NCI-H510A treated with DMSO at 0.1 percent for 48 hours (cell line): ENCODE results near the gene SPATC1L.

Experiments used
- DNase-seq: peaks from one replicate; lab custom pipeline; 2025; lab: John Stamatoyannopoulos, UW

SPATC1L gene

GRCh38 chr21:46120301-46121285 lies 63.7 kb downstream of the SPATC1L start:
- no peak for DNase-seq

DNA sequence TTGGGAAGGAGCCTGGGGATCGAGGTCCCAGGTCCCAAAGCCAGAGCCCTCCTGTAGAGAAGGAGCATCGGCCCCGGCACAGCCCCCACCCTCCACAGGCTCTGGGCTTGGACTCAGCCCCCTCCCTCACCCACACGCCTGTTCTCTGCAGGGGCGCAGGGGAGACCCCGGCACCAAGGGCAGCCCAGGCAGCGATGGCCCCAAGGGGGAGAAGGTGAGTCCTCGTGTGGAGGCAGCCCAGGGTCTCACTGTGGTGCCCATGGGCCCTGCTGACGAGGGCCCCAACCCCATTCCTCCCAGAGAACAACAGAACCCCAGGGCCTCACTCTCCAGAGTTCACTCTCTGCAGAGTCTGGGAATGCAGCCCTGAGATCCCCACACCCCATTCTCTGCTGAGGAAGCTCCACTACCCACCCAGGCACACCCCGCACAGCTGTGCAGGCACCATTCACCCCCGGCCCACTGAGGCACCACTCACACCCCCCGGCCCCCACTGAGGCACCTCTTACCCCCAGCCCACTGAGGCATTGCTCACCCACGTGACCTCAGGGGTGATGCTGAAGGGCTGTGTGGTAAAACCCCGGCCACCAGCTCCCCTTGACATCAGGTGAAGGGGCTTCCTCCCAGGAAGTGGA lies 64.5 kb downstream of the SPATC1L start:
- no peak for DNase-seq

DNA sequence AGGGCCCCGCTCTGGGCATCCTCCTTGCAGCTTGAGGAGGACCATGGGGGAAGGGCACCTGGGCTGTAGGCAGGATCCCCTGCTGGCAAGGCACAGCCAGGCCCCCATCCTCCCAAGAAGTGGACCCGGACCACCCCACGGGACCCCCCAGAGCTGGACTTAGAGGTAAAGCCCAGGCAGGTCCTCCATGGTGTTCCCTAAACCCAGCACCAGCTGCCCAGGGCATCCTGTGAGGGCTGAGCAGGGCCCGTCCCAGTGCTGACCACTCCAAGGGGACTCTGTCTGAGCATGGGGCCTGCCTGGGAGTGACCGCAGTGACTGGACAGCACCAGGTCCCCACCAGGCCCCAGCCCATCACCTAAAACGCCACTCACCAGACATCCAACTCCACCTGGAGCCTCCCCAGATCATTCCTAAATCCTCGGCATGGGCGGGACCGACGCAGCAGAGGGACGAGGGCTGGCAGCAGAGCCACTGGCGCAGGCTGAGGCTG lies 65.1 kb downstream of the SPATC1L start:
- no peak for DNase-seq

GRCh38 chr21:46118316-46119143 lies 65.7 kb downstream of the SPATC1L start:
- DNase-seq = no peak

DNA sequence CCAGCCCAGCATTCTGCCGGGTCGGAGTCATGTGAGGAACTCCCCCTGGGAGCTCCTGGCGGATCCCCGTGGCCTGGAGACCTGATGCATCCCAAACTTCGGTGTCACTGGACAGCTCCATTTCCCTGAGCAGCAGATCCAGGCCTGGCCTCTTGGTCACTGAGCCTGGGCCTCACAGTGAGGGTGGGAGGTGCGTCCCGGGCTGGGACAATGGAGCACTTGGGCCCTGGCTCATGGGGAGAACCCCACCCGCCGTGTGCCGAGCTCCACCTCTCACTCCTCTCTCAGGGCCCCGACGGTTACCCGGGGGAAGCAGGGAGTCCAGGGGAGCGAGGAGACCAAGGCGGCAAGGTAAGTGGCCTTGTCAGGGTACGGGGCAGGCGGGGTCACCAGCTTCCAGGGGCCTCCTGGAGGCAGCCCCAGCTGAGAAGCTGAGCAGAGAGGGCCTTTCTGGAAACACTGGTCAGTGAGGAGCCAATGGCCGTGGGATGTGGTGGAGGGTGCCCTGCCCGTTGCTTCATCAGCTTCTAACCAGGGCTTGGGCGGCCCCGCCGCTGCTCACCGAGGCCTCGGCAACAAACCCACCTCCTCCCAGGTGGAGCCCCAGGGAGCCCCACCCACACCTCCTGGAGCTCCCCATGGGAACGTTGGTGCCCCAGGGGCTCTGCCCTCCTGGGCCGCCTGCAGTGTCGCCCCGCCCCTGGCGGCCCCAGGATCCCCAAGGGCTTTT lies 66.5 kb downstream of the SPATC1L start:
- no peak for DNase-seq

- no peak for DNase-seq
These were observed 67.3 kb downstream of the SPATC1L start for GRCh38 chr21:46116776-46117585.

DNA sequence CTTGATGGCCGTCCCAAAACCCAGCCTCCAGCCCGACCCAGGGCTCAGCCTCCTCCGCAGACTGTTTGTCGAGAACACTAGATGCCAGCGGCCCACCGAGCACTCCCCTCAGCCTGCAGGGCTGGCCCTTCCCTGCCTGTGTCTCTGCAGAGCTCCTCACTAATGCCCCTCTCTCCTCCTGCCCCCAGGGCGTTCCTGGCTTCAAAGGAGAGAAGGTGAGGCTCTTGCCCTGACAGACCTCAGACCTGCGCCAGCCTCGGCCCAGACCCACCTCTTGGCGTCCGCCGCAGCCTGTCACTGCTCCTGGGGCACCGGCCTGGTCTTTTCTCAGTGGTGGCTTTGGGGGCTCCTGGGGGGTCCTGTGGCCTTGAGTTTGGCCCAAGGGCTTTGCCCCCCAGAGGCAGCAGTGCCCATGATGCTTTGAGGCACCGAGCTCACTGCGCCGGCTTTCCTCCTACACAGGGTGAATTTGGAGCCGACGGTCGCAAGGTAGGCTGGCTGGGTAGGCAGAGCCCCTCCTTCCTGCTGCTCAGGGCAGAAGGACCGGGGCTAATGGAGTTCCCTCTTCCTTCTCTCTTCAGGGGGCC lies 68.0 kb downstream of the SPATC1L start:
- no peak for DNase-seq

- DNase-seq = no peak
These were observed 68.6 kb downstream of the SPATC1L start for GRCh38 chr21:46115441-46116188.

DNA sequence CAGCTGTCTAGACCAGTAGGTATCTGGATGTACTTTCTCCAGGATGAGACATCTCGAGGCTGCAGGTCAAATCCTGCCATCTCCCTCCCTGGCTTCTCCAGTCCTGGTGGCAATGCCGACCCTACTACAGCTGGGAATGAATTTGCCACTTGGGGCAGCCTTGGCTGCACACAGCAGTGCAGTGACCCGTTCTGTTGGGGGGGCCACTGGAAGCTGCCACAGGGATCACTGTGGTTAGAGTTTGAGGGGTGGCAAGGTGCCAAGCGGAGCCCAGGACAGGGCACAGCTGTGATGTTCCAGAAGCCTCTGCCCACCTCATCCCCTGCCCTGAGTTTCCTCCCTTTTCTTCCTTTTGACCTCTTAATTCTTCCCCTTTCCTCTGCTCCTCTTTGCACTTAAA lies 69.3 kb downstream of the SPATC1L start:
- DNase-seq = no peak

DNA sequence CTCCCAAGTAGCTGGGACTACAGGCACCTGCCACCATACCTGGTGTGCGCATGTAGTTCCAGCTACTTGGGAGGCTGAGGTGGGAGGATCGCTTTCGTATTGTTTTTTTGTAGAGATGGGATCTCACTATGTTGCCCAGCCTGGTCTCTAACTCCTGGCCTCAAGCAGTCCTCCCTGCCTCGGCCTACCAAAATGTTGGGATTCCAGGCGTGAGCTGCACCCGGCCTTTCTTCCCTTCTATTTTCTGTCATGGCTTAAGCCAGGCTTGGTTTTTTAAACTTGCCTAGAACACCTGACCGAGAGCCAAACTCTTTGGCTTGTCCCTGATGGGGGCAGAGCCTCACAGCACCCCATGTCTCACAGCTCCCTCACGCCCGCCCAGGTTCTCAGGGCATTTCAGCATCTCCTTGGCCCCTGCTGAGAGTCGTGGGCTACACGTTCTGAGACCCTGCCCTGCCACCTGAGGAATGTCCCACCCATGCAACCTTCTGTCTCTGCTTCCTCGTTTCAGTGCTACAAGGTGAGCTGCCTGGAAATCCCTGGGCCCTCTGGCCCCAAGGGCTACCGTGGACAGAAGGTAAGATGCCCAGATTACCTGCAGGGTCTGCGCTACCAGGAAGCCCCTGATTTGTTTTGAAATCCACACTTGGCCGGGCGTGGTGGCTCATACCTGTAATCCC lies 70.6 kb downstream of the SPATC1L start:
- no peak for DNase-seq

- DNase-seq = no peak
These were observed 71.5 kb downstream of the SPATC1L start for GRCh38 chr21:46112725-46113215.

DNA sequence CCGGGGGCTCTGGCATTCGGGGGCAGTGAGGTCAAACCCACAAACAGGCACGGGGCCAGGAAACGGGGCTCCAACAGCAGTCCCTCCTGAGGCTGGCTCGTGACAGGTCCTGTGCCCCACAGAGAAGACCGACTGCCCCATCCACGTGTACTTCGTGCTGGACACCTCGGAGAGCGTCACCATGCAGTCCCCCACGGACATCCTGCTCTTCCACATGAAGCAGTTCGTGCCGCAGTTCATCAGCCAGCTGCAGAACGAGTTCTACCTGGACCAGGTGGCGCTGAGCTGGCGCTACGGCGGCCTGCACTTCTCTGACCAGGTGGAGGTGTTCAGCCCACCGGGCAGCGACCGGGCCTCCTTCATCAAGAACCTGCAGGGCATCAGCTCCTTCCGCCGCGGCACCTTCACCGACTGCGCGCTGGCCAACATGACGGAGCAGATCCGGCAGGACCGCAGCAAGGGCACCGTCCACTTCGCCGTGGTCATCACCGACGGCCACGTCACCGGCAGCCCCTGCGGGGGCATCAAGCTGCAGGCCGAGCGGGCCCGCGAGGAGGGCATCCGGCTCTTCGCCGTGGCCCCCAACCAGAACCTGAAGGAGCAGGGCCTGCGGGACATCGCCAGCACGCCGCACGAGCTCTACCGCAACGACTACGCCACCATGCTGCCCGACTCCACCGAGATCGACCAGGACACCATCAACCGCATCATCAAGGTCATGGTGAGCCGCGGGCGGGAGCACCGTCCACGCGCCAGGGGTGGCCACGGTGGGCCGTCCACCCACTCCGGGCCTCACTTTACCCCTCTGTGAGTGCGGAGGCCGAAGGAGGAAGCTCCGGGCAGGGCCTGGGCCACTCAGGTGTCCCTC lies 72.2 kb downstream of the SPATC1L start:
- DNase-seq = no peak

DNA sequence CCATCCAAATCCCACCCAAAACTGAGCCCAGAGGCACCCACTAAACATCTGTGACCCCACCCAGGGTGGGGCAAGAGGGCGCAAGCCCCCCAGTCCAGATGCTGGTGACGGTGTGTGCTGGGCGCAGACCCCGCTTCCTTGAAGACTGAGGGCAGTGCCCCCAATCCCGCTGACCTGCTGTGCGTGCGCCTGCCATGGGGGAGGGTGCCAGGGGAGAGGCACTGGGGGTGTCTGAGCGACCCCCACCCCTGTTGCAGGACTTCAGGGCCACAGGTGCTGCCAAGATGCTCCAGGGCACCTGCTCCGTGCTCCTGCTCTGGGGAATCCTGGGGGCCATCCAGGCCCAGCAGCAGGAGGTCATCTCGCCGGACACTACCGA lies 73.1 kb downstream of the SPATC1L start:
- DNase-seq = no peak
